HepG2 (cell line): ENCODE data around the gene AGAP1. TPM values are rescaled to one million over a fixed set of nuclear protein-coding genes. Genes with fewer than 3 reads are reported as not detected.

Experiments
- AGO2 ChIP-seq: fragments of 200-400 bp; formaldehyde crosslinking; optimal IDR thresholded peaks from 2 replicates; pipeline ENCODE3; 2017; ENCODE audit warnings: mild to moderate bottlenecking, low read depth, low read length, moderate library complexity
- CERS6 ChIP-seq: sonication (generic); formaldehyde crosslinking; IDR thresholded peaks from 2 replicates; pipeline ENCODE4 v1.5.0; 2020; ENCODE audit warnings: missing genetic modification reagents
- DNMT3B ChIP-seq: conservative IDR thresholded peaks from 2 replicates; pipeline ENCODE4 v1.6.1; 2016; ENCODE audit warnings: missing biosample characterization, control low read depth
- FOSL2 ChIP-seq: sonication (generic); formaldehyde crosslinking; IDR thresholded peaks from 2 replicates; pipeline ENCODE4 v1.4.0; 2020; ENCODE audit warnings: missing genetic modification reagents
- FOXK1 ChIP-seq: sonication (generic); formaldehyde crosslinking; IDR thresholded peaks from 2 replicates; pipeline ENCODE4 v1.4.0; 2020; ENCODE audit warnings: low read depth, missing genetic modification reagents, borderline replicate concordance
- GATAD2A ChIP-seq: IDR thresholded peaks from 2 replicates; pipeline ENCODE4 v1.6.1; 2016
- MLLT10 ChIP-seq: sonication (generic); formaldehyde crosslinking; IDR thresholded peaks from 2 replicates; pipeline ENCODE4 v1.4.0; 2020; ENCODE audit warnings: missing genetic modification reagents
- NR2F6 ChIP-seq, 2 experiments: IDR thresholded peaks; 2 replicates each; pipeline ENCODE4 v1.6.1; 2016; ENCODE audit warnings: antibody characterized with exemption in 1 of 2, mild to moderate bottlenecking in 1 of 2
- POLR2AphosphoS2 ChIP-seq: IDR thresholded peaks from 2 replicates; pipeline ENCODE4 v1.6.1; 2011; ENCODE audit warnings: low read depth, low read length, improper control_type of control experiment
- PRMT3 ChIP-seq: sonication (generic); formaldehyde crosslinking; IDR thresholded peaks from 2 replicates; pipeline ENCODE4 v1.8.1; 2022; ENCODE audit warnings: low read depth, mild to moderate bottlenecking, moderate library complexity, missing genetic modification reagents, borderline replicate concordance
- RBAK ChIP-seq: sonication (generic); formaldehyde crosslinking; IDR thresholded peaks from 2 replicates; pipeline ENCODE4 v1.5.1; 2020; ENCODE audit warnings: mild to moderate bottlenecking, missing genetic modification reagents
- RORA ChIP-seq: sonication (generic); formaldehyde crosslinking; IDR thresholded peaks from 2 replicates; pipeline ENCODE4 v1.5.0; 2020; ENCODE audit warnings: mild to moderate bottlenecking, missing genetic modification reagents, moderate library complexity
- SMARCE1 ChIP-seq: fragments of 450-650 bp; IDR thresholded peaks from 2 replicates; pipeline ENCODE4 v1.6.1; 2017; ENCODE audit warnings: borderline replicate concordance
- XRCC5 ChIP-seq: fragments of 200-400 bp; formaldehyde crosslinking; optimal IDR thresholded peaks from 2 replicates; pipeline ENCODE3; 2017; ENCODE audit warnings: mild to moderate bottlenecking, low read length
- ZFP36L2 ChIP-seq: sonication (generic); formaldehyde crosslinking; IDR thresholded peaks from 2 replicates; pipeline ENCODE4 v1.4.0; 2020; ENCODE audit warnings: missing genetic modification reagents
- ZNF12 ChIP-seq: sonication (generic); formaldehyde crosslinking; IDR thresholded peaks from 2 replicates; pipeline ENCODE4 v1.5.0; 2020; ENCODE audit warnings: missing genetic modification reagents
- ZNF234 ChIP-seq: sonication (generic); formaldehyde crosslinking; conservative IDR thresholded peaks from 2 replicates; pipeline ENCODE4 v1.5.1; 2020; ENCODE audit warnings: mild to moderate bottlenecking, missing genetic modification reagents
- ZNF253 ChIP-seq: sonication (generic); formaldehyde crosslinking; IDR thresholded peaks from 2 replicates; pipeline ENCODE4 v1.8.0; 2022; ENCODE audit warnings: mild to moderate bottlenecking, missing genetic modification reagents, borderline replicate concordance
- ZNF383 ChIP-seq: sonication (generic); formaldehyde crosslinking; IDR thresholded peaks from 2 replicates; pipeline ENCODE4 v1.4.0; 2020; ENCODE audit warnings: missing genetic modification reagents, mild to moderate bottlenecking, borderline replicate concordance
- ZNF574 ChIP-seq: sonication (generic); formaldehyde crosslinking; IDR thresholded peaks from 2 replicates; pipeline ENCODE4 v1.4.0; 2020; ENCODE audit warnings: missing genetic modification reagents
- ZNF607 ChIP-seq: sonication (generic); formaldehyde crosslinking; IDR thresholded peaks from 2 replicates; pipeline ENCODE4 v1.5.1; 2020; ENCODE audit warnings: missing genetic modification reagents, mild to moderate bottlenecking, borderline replicate concordance
- ZNF629 ChIP-seq: sonication (generic); formaldehyde crosslinking; conservative IDR thresholded peaks from 2 replicates; pipeline ENCODE4 v1.5.0; 2020; ENCODE audit warnings: missing genetic modification reagents
- ZNF674 ChIP-seq: sonication (generic); formaldehyde crosslinking; IDR thresholded peaks from 2 replicates; pipeline ENCODE4 v1.5.0; 2020; ENCODE audit warnings: low read depth, mild to moderate bottlenecking, missing genetic modification reagents
- polyA plus RNA-seq, 8 experiments: library from polyadenylated mRNA; depleted of rRNA in 3 of 8; stranded (reverse) in 7 of 8; unstranded in 1 of 8; fragments of >200 nt; fragmentation: Illumina TruSeq in 4 of 8; extraction: Trizol in 4 of 8; gene quantifications; 2 replicates each; pipeline versions ENCODE4 v1.2.1 to v1.2.3, GENCODE V29; 2011 to 2016; ENCODE audit warnings: low read depth in 4 of 8, missing spikeins in 1 of 8, mixed read lengths in 1 of 8; ENCODE audit not compliant: insufficient read depth in 1 of 8
- total RNA-seq, 5 experiments: library from RNA; depleted of rRNA; stranded (reverse); fragments of >200 nt; fragmentation: Illumina TruSeq; extraction: Trizol; gene quantifications; 2 replicates each; pipeline ENCODE4 v1.2.3, GENCODE V29; 2016; ENCODE audit warnings: low read depth in 1 of 5
- TF ChIP-seq, protein P1 (sequence below): sonication (generic); formaldehyde crosslinking; IDR thresholded peaks from 2 replicates; pipeline ENCODE4 v1.4.0; 2020; ENCODE audit warnings: missing genetic modification reagents
- TF ChIP-seq, protein P2 (sequence below): sonication (generic); formaldehyde crosslinking; conservative IDR thresholded peaks from 2 replicates; pipeline ENCODE4 v1.4.0; 2020; ENCODE audit warnings: missing genetic modification reagents

Gene AGAP1
- total and polyA plus RNA-seq, 2 of the 13 experiments (the other 11 are each of a cell fraction or from before 2014, with no cell fraction given), result 21.2 to 32.7 TPM

DNA sequence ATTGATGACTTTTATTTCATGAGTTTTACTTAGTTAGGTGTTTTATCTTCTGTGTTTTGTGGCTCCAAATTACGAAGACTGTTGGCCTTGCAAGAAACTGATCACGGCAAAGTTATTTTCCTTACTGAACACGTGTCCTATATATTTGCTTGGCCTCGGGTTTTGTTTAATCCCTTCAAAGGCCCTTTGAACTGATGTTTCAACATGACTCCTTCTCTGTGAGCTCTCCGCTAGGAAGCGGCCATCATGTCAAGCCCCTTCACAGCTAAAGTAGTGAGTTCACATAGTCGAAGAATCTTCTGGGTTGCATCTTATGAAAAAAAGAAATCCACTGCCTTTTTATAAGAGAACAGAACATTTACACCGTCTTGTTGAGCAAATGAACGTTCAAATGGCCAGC is 515.0 kb downstream of the AGAP1 start (continued):
- 0 out of 2 replicates have a peak, but pooled peaks have one; percentile 13 for TF ChIP-seq NR2F6 (IDR thresholded peaks at IDR 0.05)
- TF ChIP-seq NR2F6 (CRISPR knock-in tag; IDR thresholded peaks at IDR 0.05), result peak; percentile 40; the same call in 1 of the 2 replicates
- peak; percentile 72 for TF ChIP-seq GATAD2A (CRISPR knock-in tag)
- TF ChIP-seq, protein P1, sequence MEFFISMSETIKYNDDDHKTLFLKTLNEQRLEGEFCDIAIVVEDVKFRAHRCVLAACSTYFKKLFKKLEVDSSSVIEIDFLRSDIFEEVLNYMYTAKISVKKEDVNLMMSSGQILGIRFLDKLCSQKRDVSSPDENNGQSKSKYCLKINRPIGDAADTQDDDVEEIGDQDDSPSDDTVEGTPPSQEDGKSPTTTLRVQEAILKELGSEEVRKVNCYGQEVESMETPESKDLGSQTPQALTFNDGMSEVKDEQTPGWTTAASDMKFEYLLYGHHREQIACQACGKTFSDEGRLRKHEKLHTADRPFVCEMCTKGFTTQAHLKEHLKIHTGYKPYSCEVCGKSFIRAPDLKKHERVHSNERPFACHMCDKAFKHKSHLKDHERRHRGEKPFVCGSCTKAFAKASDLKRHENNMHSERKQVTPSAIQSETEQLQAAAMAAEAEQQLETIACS, result no peak
- no peak; the same call in 1 of the 2 replicates for TF ChIP-seq FOXK1
- TF ChIP-seq CERS6 (CRISPR knock-in tag), result no peak
- TF ChIP-seq XRCC5, result no peak
- TF ChIP-seq, protein P2, sequence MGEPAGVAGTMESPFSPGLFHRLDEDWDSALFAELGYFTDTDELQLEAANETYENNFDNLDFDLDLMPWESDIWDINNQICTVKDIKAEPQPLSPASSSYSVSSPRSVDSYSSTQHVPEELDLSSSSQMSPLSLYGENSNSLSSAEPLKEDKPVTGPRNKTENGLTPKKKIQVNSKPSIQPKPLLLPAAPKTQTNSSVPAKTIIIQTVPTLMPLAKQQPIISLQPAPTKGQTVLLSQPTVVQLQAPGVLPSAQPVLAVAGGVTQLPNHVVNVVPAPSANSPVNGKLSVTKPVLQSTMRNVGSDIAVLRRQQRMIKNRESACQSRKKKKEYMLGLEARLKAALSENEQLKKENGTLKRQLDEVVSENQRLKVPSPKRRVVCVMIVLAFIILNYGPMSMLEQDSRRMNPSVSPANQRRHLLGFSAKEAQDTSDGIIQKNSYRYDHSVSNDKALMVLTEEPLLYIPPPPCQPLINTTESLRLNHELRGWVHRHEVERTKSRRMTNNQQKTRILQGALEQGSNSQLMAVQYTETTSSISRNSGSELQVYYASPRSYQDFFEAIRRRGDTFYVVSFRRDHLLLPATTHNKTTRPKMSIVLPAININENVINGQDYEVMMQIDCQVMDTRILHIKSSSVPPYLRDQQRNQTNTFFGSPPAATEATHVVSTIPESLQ, result no peak
- TF ChIP-seq PRMT3 (CRISPR knock-in tag), result no peak
- TF ChIP-seq ZNF629, result no peak
- no peak for TF ChIP-seq ZNF12 (CRISPR knock-in tag)
- no peak for TF ChIP-seq SMARCE1
- TF ChIP-seq ZNF234 (CRISPR knock-in tag), result no peak
- no peak for TF ChIP-seq ZNF253 (CRISPR knock-in tag)
- no peak for TF ChIP-seq ZNF574 (CRISPR knock-in tag)
- peak; percentile 38; the same call in 1 of the 2 replicates for TF ChIP-seq FOSL2 (CRISPR knock-in tag)
- no peak for TF ChIP-seq POLR2AphosphoS2
- no peak for TF ChIP-seq ZNF674 (CRISPR knock-in tag)
- no peak for TF ChIP-seq RORA (CRISPR knock-in tag)
- no peak for TF ChIP-seq ZNF383 (CRISPR knock-in tag)
- no peak for TF ChIP-seq DNMT3B (CRISPR knock-in tag)
- no peak for TF ChIP-seq RBAK
- no peak for TF ChIP-seq ZNF607 (CRISPR knock-in tag)
- TF ChIP-seq MLLT10 (CRISPR knock-in tag), result no peak
- no peak for TF ChIP-seq ZFP36L2 (CRISPR knock-in tag)
- TF ChIP-seq AGO2, result no peak
